Adrenal gland (tissue), 12 donors: ENCODE results near the gene KRT78. TPM values are rescaled to one million over a fixed set of nuclear protein-coding genes. Genes with fewer than 3 reads are reported as not detected.
"Not testable (repeated sequence)": the region's sequence is repeated elsewhere in the genome, so short reads cannot be mapped to it uniquely, and the experiment has no call there.

ENCODE experiments used
- DNase-seq, 7 donors: peaks; one replicate each; pipeline ENCODE4 v3.0.0-alpha.2; 2019 to 2020
- H3K27ac ChIP-seq, 5 donors: fragments of 200-600 bp; sonication (generic) in 4 of 5; 1 replicate in 3 of 5; 2 replicates in 2 of 5; pipeline versions ENCODE4 v1.5.1 to v1.8.0; 2016 to 2020; ENCODE audit warnings: mild to moderate bottlenecking in 1 of 5
- H3K27me3 ChIP-seq: fragments of 200-600 bp; 2 replicates; pipeline ENCODE4 v1.8.0; 2021
- H3K36me3 ChIP-seq, 2 donors: fragments of 200-600 bp; replicated peaks in 1 of 2; 1 replicate in 1 of 2; 2 replicates in 1 of 2; pipeline versions ENCODE4 v1.5.1 to v1.8.0; 2018 to 2022
- H3K4me1 ChIP-seq, 2 donors: fragments of 200-600 bp; replicated peaks in 1 of 2; 1 replicate in 1 of 2; 2 replicates in 1 of 2; pipeline versions ENCODE4 v1.5.1 to v1.8.0; 2018 to 2021
- H3K4me3 ChIP-seq, 4 donors: fragments of 200-600 bp; sonication (generic) in 3 of 4; one replicate each; pipeline ENCODE4 v1.5.1; 2016 to 2018
- H3K9me3 ChIP-seq, 3 donors: fragments of 200-600 bp; sonication (generic) in 1 of 3; replicated peaks in 1 of 3; 1 replicate in 2 of 3; 2 replicates in 1 of 3; pipeline versions ENCODE4 v1.5.1 to v1.8.0; 2016 to 2021
- CTCF ChIP-seq, 6 experiments: fragments of 450-650 bp in 4 of 6; fragments of 200-600 bp in 2 of 6; sonication (generic) in 1 of 6; IDR thresholded peaks; 1 replicate in 5 of 6; 2 replicates in 1 of 6; pipeline versions ENCODE4 v1.5.1 to v1.8.0; 2016 to 2021; ENCODE audit warnings: antibody characterized with exemption in 6 of 6, mild to moderate bottlenecking in 2 of 6, moderate library complexity in 1 of 6
- POLR2A ChIP-seq, 2 donors: fragments of 450-650 bp; IDR thresholded peaks; one replicate each; pipeline ENCODE4 v1.6.1; 2017; ENCODE audit warnings: antibody characterized with exemption in 2 of 2, mild to moderate bottlenecking in 2 of 2, moderate library complexity in 1 of 2
- WGBS, 4 donors: extraction: QIAGEN DNeasy Blood & Tissue Kit in 2 of 4; methylation state at CpG; one replicate each; pipeline versions ENCODE4 v1.1.5 to v1.1.7; 2013 to 2017; 5-methylcytosine and 5-hydroxymethylcytosine counted together
- intact Hi-C, 2 donors: fragments of 100-400 bp; cut with DNase I; formaldehyde crosslinking; loops; one replicate each; pipeline versions ENCODE4 v1.14.1 to v1.15.0; 2022 to 2023
- polyA plus RNA-seq, 3 donors: library from polyadenylated mRNA; stranded (reverse); fragments of 200-250 nt in 2 of 3; fragments of 350-450 nt in 1 of 3; fragmentation: Illumina TruSeq in 1 of 3; extraction: RNeasy Lipid Tissue Mini Kit (QIAGEN cat#74804) in 1 of 3; gene quantifications; one replicate each; pipeline ENCODE4 v1.2.3, GENCODE V29; 2013 to 2014
- total RNA-seq, 9 donors: library from RNA; depleted of rRNA in 4 of 9; stranded (reverse); fragments of >200 nt in 4 of 9; fragments of 120-200 nt in 1 of 9; fragmentation: NEBNext Ultra II Directional in 1 of 9; extraction: Animal tissue kit (Norgen Biotek cat#: 25700) in 1 of 9; gene quantifications; one replicate each; pipeline versions ENCODE4 v1.1.0 to v1.2.4, GENCODE V29; 2013 to 2023
- donor health status: healthy with polysubstance abuse.
- donor health status: Bipolar disorder and iron deficiency.
- donor health status: DM: yes; HTN: yes; CAD: no.
- donor health status: DM: no; HTN: no; CAD: no.
- donor health status: DM: no; HTN: no; CAD: no.
- donor health status: DM: yes; HTN: yes; CAD: no.

The KRT78 gene
- total and polyA plus RNA-seq, 12 donors, result 0.34 TPM; not detected in 11

- H3K9me3 ChIP-seq, result no peaks in the 10 kb centered on the region
- peaks cover 4% of the 10 kb centered on the region for H3K27me3 ChIP-seq
- H3K36me3 ChIP-seq, result no peaks in the 10 kb centered on the region
- no peaks in the 10 kb centered on the region for H3K4me1 ChIP-seq
- H3K27ac ChIP-seq, result no peak overlapping the region
- WGBS, 4 donors, result 77 to 89% (median 85%) methylated on average over 3 of the region's 3 CpGs
- no peak overlapping the region for H3K4me3 ChIP-seq
- intact Hi-C loops, result no loop called here
- DNase-seq, result no peak
- TF ChIP-seq POLR2A (IDR thresholded peaks at IDR 0.05) (no peak), CTCF (IDR thresholded peaks at IDR 0.05) (no peak)
Observed at GRCh38 chr12:52856787-52857186, 8.0 kb upstream of the KRT78 start.

DNA sequence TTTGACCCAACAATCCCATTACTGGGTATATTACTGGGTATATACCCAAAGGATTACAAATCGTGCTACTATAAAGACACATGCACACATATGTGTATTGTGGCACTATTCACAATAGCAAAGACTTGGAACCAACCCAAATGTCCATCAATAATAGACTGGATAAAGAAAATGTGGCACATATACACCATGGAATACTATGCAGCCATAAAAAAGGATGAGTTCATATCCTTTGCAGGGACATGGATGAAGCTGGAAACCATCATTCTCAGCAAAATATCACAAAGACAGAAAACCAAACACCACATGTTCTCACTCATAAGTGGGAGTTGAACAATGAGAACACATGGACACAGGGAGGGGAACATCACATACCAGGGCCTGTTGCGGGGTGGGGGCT is 7.3 kb upstream of the KRT78 start:
- DNase-seq, H3K27ac ChIP-seq, H3K4me1 ChIP-seq, H3K9me3 ChIP-seq, H3K36me3 ChIP-seq, intact Hi-C loops, H3K27me3 ChIP-seq, H3K4me3 ChIP-seq: not testable (repeated sequence)
- 83 to 95% (median 93%) methylated on average over 2 of the region's 2 CpGs for WGBS, 4 donors

GRCh38 chr12:52851787-52852186 is 3.0 kb upstream of the KRT78 start:
- intact Hi-C loops, result no loop called here
- H3K4me3 ChIP-seq, result no peak overlapping the region
- TF ChIP-seq POLR2A (IDR thresholded peaks at IDR 0.05), result no peak
- no peak for TF ChIP-seq CTCF (IDR thresholded peaks at IDR 0.05)
- no peak for DNase-seq
- no peaks in the 10 kb centered on the region for H3K9me3 ChIP-seq
- H3K36me3 ChIP-seq, result no peaks in the 10 kb centered on the region
- no peak overlapping the region for H3K27ac ChIP-seq
- H3K27me3 ChIP-seq, result no peaks in the 10 kb centered on the region
- no peaks in the 10 kb centered on the region for H3K4me1 ChIP-seq

DNA sequence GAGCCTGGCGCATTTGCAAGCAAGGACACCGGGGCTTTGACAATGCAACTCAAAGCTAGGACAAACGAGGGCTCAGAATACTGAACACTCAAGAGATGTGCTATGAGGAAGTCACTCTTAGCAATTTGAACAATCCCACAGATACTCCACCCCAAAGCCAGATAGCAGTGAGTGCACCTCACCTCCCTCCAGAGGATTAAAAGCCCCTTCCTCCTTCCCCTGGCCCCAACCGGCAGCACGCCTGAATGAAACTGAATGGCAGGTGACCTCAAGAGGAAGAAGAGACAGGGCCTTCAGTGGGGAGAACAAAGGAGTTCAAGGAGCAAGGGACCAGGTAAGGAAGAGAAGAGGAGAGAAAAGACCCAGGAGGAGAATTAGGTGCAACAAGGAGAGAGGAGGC is 1.9 kb upstream of the KRT78 start:
- H3K4me1 ChIP-seq, result no peaks in the 10 kb centered on the region
- 72 to 85% (median 78%) methylated on average over 5 of the region's 5 CpGs for WGBS, 4 donors

More for the DNA sequence above, 1.9 kb upstream of the KRT78 start:
- no peaks in the 10 kb centered on the region for H3K9me3 ChIP-seq
- no peak overlapping the region for H3K4me3 ChIP-seq
- DNase-seq, result no peak
- H3K27me3 ChIP-seq, result no peaks in the 10 kb centered on the region
- TF ChIP-seq POLR2A (IDR thresholded peaks at IDR 0.05), result no peak
- TF ChIP-seq CTCF (IDR thresholded peaks at IDR 0.05), result no peak
- no peaks in the 10 kb centered on the region for H3K36me3 ChIP-seq
- no peak overlapping the region for H3K27ac ChIP-seq
- intact Hi-C loops, result no loop called here
